A549 (cell line): ENCODE measurements around the gene CABCOCO1. TPM values are rescaled to one million over a fixed set of nuclear protein-coding genes. Genes with fewer than 3 reads are reported as not detected.

Experiments
- ATAC-seq, 2 experiments: fragments of 200-7000 bp in 1 of 2; fragments of >200 bp in 1 of 2; cut with Nextera tagmentation in 1 of 2; cut with Tn5 transposase in 1 of 2; 3 replicates each; pipeline versions ENCODE4 v1.8.0 to v1.9.1; 2018 to 2020; ENCODE audit warnings: mild to moderate bottlenecking in 1 of 2, moderate library complexity in 1 of 2
- CTCF ChIA-PET: fragments of 300-600 bp; sonication (Branson Sonifier 250); formaldehyde crosslinking; extraction: SDS; loops from one replicate; lab custom pipeline; 2021; ENCODE audit warnings: antibody characterized with exemption, inconsistent platforms; lab: Yijun Ruan, JAX
- POLR2A ChIA-PET: fragments of 350-600 bp; formaldehyde crosslinking; extraction: SDS; loops from one replicate; lab custom pipeline; 2021; ENCODE audit warnings: antibody characterized with exemption, inconsistent platforms; lab: Yijun Ruan, JAX
- DNase-seq, 2 experiments: peaks; one replicate each; pipeline versions ENCODE4 v3.0.0 to v3.0.0-alpha.2; 2011 to 2016; ENCODE audit warnings: low read depth in 1 of 2, low spot score in 1 of 2
- FAIRE-seq: peaks from 2 replicates; lab custom pipeline; 2011; peaks lifted over from hg19 to GRCh38; lab: Jason Lieb, UNC
- H3K27ac ChIP-seq, 2 experiments: fragments of >200 bp; sonication (Bioruptor Twin); formaldehyde crosslinking; 3 replicates each; pipeline ENCODE4 v1.5.1; 2016 to 2017
- H3K4me1 ChIP-seq: fragments of >200 bp; sonication (Bioruptor Twin); formaldehyde crosslinking; 3 replicates; pipeline ENCODE4 v1.6.1; 2016
- H3K4me2 ChIP-seq: fragments of >200 bp; sonication (Bioruptor Twin); formaldehyde crosslinking; 3 replicates; pipeline ENCODE4 v1.6.1; 2016
- H3K4me3 ChIP-seq: fragments of >200 bp; sonication (Bioruptor Twin); formaldehyde crosslinking; 3 replicates; pipeline ENCODE4 v1.5.1; 2016
- H3K9me3 ChIP-seq: fragments of >200 bp; sonication (Bioruptor Twin); formaldehyde crosslinking; 3 replicates; pipeline ENCODE4 v1.6.1; 2016
- FOSB ChIP-seq: fragments of 250-450 bp; sonication (Bioruptor Pico); IDR thresholded peaks from 2 replicates; pipeline ENCODE4 v1.5.0; 2020; ENCODE audit warnings: mild to moderate bottlenecking, moderate library complexity
- HEYL ChIP-seq: fragments of 250-450 bp; sonication (Bioruptor Pico); IDR thresholded peaks from 2 replicates; pipeline ENCODE4 v1.8.0; 2021; ENCODE audit warnings: mild to moderate bottlenecking, moderate library complexity
- HMGXB4 ChIP-seq: fragments of 250-450 bp; sonication (Bioruptor Pico); IDR thresholded peaks from 2 replicates; pipeline ENCODE4 v1.5.0; 2021; ENCODE audit warnings: mild to moderate bottlenecking, moderate library complexity, borderline replicate concordance
- MAX ChIP-seq: IDR thresholded peaks from 2 replicates; pipeline ENCODE4 v1.6.1; 2012
- MAZ ChIP-seq: fragments of 150-350 bp; IDR thresholded peaks from 2 replicates; pipeline ENCODE4 v1.6.1; 2014; ENCODE audit warnings: antibody characterized with exemption, low read depth, low read length, borderline replicate concordance
- NFE2L2 ChIP-seq: fragments of 150-350 bp; conservative IDR thresholded peaks from 2 replicates; pipeline ENCODE4 v1.6.1; 2014; ENCODE audit warnings: low read length
- NR3C1 ChIP-seq: fragments of >200 bp; sonication (Bioruptor Twin); formaldehyde crosslinking; IDR thresholded peaks from 3 replicates; pipeline ENCODE4 v1.6.1; 2017
- POLR2A ChIP-seq: IDR thresholded peaks from 2 replicates; pipeline ENCODE4 v1.6.1; 2012; ENCODE audit warnings: mild to moderate bottlenecking, low read length
- POLR2AphosphoS2 ChIP-seq: conservative IDR thresholded peaks from 2 replicates; pipeline ENCODE4 v1.6.1; 2012; ENCODE audit warnings: low read length, improper control_type of control experiment, inconsistent platforms
- RAD21 ChIP-seq, 2 experiments: fragments of >200 bp in 1 of 2; sonication (Bioruptor Twin) in 1 of 2; formaldehyde crosslinking in 1 of 2; IDR thresholded peaks in 1 of 2; conservative IDR thresholded peaks in 1 of 2; 2 replicates in 1 of 2; 3 replicates in 1 of 2; pipeline ENCODE4 v1.6.1; 2012 to 2018; ENCODE audit warnings: inconsistent platforms in 1 of 2
- USF2 ChIP-seq: fragments of 450-650 bp; IDR thresholded peaks from 2 replicates; pipeline ENCODE4 v1.6.1; 2014; ENCODE audit warnings: antibody characterized with exemption
- ZC3H11A ChIP-seq: fragments of 450-650 bp; IDR thresholded peaks from 2 replicates; pipeline ENCODE4 v1.6.1; 2014; ENCODE audit warnings: antibody characterized with exemption, mild to moderate bottlenecking
- WGBS: methylation state at CpG from one replicate; pipeline ENCODE4 v1.1.6; 2017; ENCODE audit errors: missing lambda C conversion rate; 5-methylcytosine and 5-hydroxymethylcytosine counted together
- polyA plus RNA-seq, 4 experiments: library from polyadenylated mRNA; depleted of rRNA in 3 of 4; stranded (reverse); fragments of >200 nt; fragmentation: RNase III in 1 of 4; extraction: RNeasy Plus Mini Kit Qiagen cat#74134 plus additional on column Dnase treatment in 1 of 4; gene quantifications; 2 replicates in 3 of 4; 3 replicates in 1 of 4; pipeline ENCODE4 v1.2.3, GENCODE V29; 2011 to 2017

CABCOCO1 gene
- polyA plus RNA-seq, 2 of the 4 experiments (the other 2 are of a cell fraction): 0.77 to 1.1 TPM

GRCh38 chr10:61792097-61792716 is 129.5 kb downstream of the CABCOCO1 start:
- 81% methylated on average over 1 of the region's 1 CpG for WGBS
- CTCF ChIA-PET: interaction anchor here (1.0 kb wide), 1 partner anchor 13 kb away, joined by 3 read pairs; no protein-coding TSS in a partner anchor
- TF ChIP-seq FOSB (CRISPR knock-in tag) (no peak), NFE2L2 (no peak), MAX (no peak)
- POLR2A ChIA-PET: no interaction called here
- H3K4me3 ChIP-seq: no peak overlapping the region
- peaks cover 32% of the 10 kb centered on the region for H3K4me1 ChIP-seq
- H3K9me3 ChIP-seq: no peaks in the 10 kb centered on the region
- ATAC-seq: no peak
- no peak overlapping the region for H3K4me2 ChIP-seq
- DNase-seq: no peak
- FAIRE-seq: no peak
- H3K27ac ChIP-seq: no peak overlapping the region

- ChIA-PET POLR2A (no interaction called here), CTCF (interaction anchor here (0.7 to 1.0 kb wide), 2 partner anchors 12 to 31 kb away, joined by 3 to 4 read pairs; no protein-coding TSS in a partner anchor)
- no peak for TF ChIP-seq HMGXB4
- ATAC-seq (no peak), FAIRE-seq (no peak), DNase-seq (no peak)
- H3K27ac ChIP-seq: no peak overlapping the region
- peaks cover 30% of the 10 kb centered on the region for H3K4me1 ChIP-seq
- H3K9me3 ChIP-seq: no peaks in the 10 kb centered on the region
- peak overlapping the region; percentile 42 for H3K4me2 ChIP-seq
- H3K4me3 ChIP-seq: no peak overlapping the region
- 85% methylated on average over 1 of the region's 1 CpG for WGBS
Measured at GRCh38 chr10:61792921-61793320, 130.2 kb downstream of the CABCOCO1 start.

- DNase-seq (no peak), ATAC-seq (no peak; a peak in 1 of 6 replicates), FAIRE-seq (no peak)
- H3K4me3 ChIP-seq: no peak overlapping the region
- ChIA-PET CTCF (interaction anchor here (0.7 to 1.6 kb wide), 3 partner anchors 29 to 43 kb away, joined by 3 to 4 read pairs (median 4); no protein-coding TSS in a partner anchor), POLR2A (no interaction called here)
- H3K9me3 ChIP-seq: no peaks in the 10 kb centered on the region
- 66% methylated on average over 5 of the region's 5 CpGs for WGBS
- peak overlapping the region; percentile 42 for H3K4me2 ChIP-seq
- no peak overlapping the region for H3K27ac ChIP-seq
- no peak for TF ChIP-seq POLR2AphosphoS2
- no peak for TF ChIP-seq HEYL
- TF ChIP-seq MAZ: no peak
- no peak for TF ChIP-seq USF2
- TF ChIP-seq RAD21 (conservative IDR thresholded peaks at IDR 0.05 in 1 of 2, IDR thresholded peaks at IDR 0.05 in 1 of 2): no peak
- TF ChIP-seq NR3C1: no peak
- no peak for TF ChIP-seq ZC3H11A
- peaks cover 37% of the 10 kb centered on the region for H3K4me1 ChIP-seq
Measured at GRCh38 chr10:61793760-61794703, 131.3 kb downstream of the CABCOCO1 start.

- peak in 1 of 2 experiments; percentile 38; a peak in 3 of 6 replicates for ATAC-seq
- no peak for DNase-seq
- H3K4me2 ChIP-seq: no peak overlapping the region
- no peak for TF ChIP-seq POLR2A
- TF ChIP-seq, all 56 proteins: peak for 0
- no peak for FAIRE-seq
- Histone ChIP-seq H3K4me3 (no peak overlapping the region), H3K27ac (no peak overlapping the region), H3K9me3 (no peaks in the 10 kb centered on the region), H3K4me1 (peaks cover 38% of the 10 kb centered on the region)
- ChIA-PET CTCF (interaction anchor here (1.2 to 1.6 kb wide), 2 partner anchors 40 to 44 kb away, joined by 4 read pairs; no protein-coding TSS in a partner anchor), POLR2A (no interaction called here)
- 77% methylated on average over 2 of the region's 2 CpGs for WGBS
Measured at GRCh38 chr10:61795147-61795546, 132.4 kb downstream of the CABCOCO1 start.
